Dendritic cell treated with granulocyte-macrophage colony-stimulating factor and Interleukin-4, amounts not matched to agents 40 ng/mL and 50 ng/mL, for 4 days (primary cell): ENCODE results near the gene HBA2.
"Not testable (repeated sequence)": the region's sequence is repeated elsewhere in the genome, so short reads cannot be mapped to it uniquely, and the experiment has no call there.

Experiments used
- H3K27ac Mint-ChIP-seq: one replicate; pipeline ENCODE4 v1.8.0; 2022; ENCODE audit warnings: mild to moderate bottlenecking, mixed read lengths
- H3K27me3 Mint-ChIP-seq: one replicate; pipeline ENCODE4 v1.8.0; 2022; ENCODE audit warnings: mild to moderate bottlenecking, mixed read lengths
- H3K36me3 Mint-ChIP-seq: one replicate; pipeline ENCODE4 v1.8.0; 2022; ENCODE audit warnings: low read depth, mixed read lengths
- H3K4me1 Mint-ChIP-seq: one replicate; pipeline ENCODE4 v1.8.0; 2022; ENCODE audit warnings: low read depth, mixed read lengths
- H3K4me3 Mint-ChIP-seq: one replicate; pipeline ENCODE4 v1.8.0; 2022; ENCODE audit warnings: mild to moderate bottlenecking, moderate library complexity, mixed read lengths
- H3K9me3 Mint-ChIP-seq: one replicate; pipeline ENCODE4 v1.8.0; 2022; ENCODE audit warnings: mixed read lengths
- intact Hi-C: fragments of 100-400 bp; cut with micrococcal nuclease; formaldehyde crosslinking; loops from one replicate; pipeline ENCODE4 v1.15.0; 2022

Gene HBA2

DNA sequence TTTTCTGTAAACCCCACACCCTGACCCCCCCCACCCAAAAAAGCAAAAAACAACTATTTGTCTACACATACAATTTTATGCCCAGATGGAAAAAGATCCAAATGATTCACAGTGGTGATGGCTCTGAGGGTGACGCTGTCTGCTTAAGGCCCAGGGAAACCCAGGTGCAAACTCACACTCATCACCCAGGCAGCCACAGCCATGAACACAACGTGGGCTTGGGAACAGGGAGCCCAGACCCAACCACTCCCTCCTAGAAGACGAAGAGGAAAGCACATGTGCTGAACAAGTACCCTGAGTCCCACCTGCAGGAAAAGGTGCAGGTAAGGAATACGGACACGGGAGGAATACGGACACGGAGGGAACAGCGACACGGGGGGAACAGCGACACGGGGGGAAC lies 13.0 kb downstream of the HBA2 start:
- Mint-ChIP-seq H3K4me3 (no peak overlapping the region), H3K27me3 (peaks cover 11% of the 10 kb centered on the region), H3K36me3 (peaks cover 52% of the 10 kb centered on the region), H3K27ac (no peak overlapping the region), H3K9me3 (no peaks in the 10 kb centered on the region), H3K4me1 (no peaks in the 10 kb centered on the region)
- intact Hi-C loops = no loop called here

DNA sequence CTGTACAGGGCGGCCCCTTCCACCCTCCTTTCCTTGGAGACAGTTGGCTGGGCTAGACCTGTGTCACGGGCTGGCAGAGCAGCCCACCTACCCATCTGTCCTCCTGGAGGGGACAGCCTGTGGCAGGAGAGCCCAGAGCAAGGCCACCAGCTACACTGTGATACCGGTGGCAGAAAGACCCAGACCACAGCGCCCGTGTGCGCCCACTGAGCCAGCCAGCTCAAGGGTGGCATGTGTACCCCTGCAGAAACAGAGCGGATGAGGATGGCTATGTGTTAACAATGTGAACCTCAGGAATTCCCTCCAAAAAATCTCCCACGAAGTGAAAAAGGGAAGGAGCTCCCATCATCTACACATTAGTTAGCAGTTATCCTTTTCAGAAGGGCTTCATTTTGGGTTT lies 14.7 kb downstream of the HBA2 start:
- H3K27me3 Mint-ChIP-seq = no peaks in the 10 kb centered on the region
- H3K36me3 Mint-ChIP-seq = peaks cover 69% of the 10 kb centered on the region
- H3K4me3 Mint-ChIP-seq = no peak overlapping the region
- peaks cover 6% of the 10 kb centered on the region for H3K4me1 Mint-ChIP-seq
- no peaks in the 10 kb centered on the region for H3K9me3 Mint-ChIP-seq
- H3K27ac Mint-ChIP-seq = no peak overlapping the region
- intact Hi-C loops = no loop called here

DNA sequence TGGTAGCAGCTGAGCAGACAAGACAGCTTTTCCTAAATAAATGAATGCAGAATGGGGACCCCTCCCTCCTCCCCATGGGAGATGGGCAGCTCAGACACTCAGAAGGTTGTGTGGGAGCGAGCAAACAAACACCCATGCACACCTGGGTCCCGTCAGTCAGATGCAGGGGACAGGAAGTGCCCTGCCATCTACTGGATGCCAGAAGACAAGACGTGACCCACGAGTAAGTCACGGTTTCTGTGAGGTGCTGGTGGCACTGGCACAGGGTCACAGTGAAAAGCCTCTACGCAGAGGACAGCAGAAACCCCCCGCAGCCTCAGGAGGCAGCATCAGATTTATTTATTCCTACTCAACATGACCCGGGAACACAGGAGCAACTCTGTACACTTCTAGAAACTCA lies 16.0 kb downstream of the HBA2 start:
- intact Hi-C loops = no loop called here
- H3K36me3 Mint-ChIP-seq = peaks cover 82% of the 10 kb centered on the region
- no peak overlapping the region for H3K27ac Mint-ChIP-seq

DNA sequence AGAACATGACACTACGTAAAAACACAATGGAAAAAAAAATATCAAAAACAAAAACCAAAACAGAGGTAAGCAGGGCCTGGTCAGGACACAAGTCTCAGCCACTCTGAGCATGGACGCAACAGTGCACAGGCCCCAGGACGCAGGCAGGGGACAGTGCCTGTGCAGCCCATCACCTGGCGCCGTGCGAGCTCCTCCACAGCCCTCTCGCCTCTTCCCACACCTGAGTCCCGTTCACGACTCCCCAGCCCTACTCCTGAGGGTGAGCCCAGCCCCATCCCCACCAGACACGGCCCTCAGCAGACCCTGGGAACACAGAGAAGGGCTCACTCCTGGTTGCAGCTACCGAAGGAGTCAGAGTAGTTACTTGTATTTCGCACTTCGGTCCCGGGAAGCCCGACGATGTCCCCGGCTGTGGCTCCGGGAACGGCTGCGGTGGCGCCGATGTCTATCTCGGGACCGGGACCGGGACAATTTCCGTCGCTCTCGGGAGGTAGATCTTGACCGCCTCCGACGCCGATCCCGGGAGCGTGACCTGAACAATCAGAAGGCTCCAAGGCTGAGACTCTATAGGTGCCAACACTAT lies 17.0 kb downstream of the HBA2 start:
- H3K27me3 Mint-ChIP-seq = no peaks in the 10 kb centered on the region
- no peak overlapping the region for H3K4me3 Mint-ChIP-seq
- peaks cover 92% of the 10 kb centered on the region for H3K36me3 Mint-ChIP-seq
- intact Hi-C loops = no loop called here
- H3K9me3 Mint-ChIP-seq = no peaks in the 10 kb centered on the region
- no peak overlapping the region for H3K27ac Mint-ChIP-seq
- peaks cover 6% of the 10 kb centered on the region for H3K4me1 Mint-ChIP-seq

More for the DNA sequence above, 16.0 kb downstream of the HBA2 start:
- H3K27me3 Mint-ChIP-seq = no peaks in the 10 kb centered on the region
- H3K4me1 Mint-ChIP-seq = peaks cover 6% of the 10 kb centered on the region
- H3K4me3 Mint-ChIP-seq = no peak overlapping the region
- no peaks in the 10 kb centered on the region for H3K9me3 Mint-ChIP-seq

DNA sequence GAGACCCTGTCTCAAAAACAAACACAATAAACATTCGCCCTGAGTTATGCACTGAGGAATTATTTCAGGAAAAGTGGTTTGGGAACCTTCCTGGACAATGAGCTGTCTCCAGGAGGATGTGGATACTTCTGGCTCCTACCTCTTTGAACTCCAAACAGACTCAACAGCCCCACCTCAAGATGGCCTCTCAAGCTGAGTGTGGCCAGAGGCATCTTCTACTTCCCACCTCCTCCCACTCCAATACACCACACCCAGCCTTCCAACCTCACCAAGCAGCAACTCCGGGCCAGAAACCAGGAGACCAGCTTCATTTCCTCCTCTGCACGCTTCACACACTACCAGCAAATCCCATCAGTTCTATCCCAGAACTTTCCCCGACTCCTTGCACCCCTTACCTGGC lies 19.2 kb downstream of the HBA2 start:
- intact Hi-C loops = no loop called here
- Mint-ChIP-seq H3K4me1 (peaks cover 6% of the 10 kb centered on the region), H3K9me3 (no peaks in the 10 kb centered on the region), H3K27me3 (no peaks in the 10 kb centered on the region), H3K4me3 (no peak overlapping the region), H3K36me3 (peaks cover 99% of the 10 kb centered on the region), H3K27ac (no peak overlapping the region)

DNA sequence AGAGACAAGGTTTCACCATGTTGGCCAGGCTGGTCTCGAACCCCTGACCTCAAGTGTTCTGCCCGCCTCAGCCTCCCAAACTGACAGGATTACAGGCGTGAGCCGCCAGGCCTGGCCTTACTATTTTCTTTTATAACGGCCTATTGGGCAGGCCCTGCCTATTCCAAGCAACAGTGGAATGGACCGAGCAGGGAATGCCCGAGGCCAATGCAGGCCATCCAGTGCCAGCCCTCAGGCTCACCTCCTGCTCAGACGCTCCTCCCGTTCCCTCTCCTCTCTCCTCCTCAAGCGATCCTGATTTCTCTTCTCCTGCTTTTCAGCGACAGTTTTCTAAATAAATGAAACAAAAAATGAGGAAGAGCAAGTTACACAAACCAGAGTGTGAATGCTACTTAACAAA lies 20.0 kb downstream of the HBA2 start:
- Mint-ChIP-seq H3K36me3 (peaks cover 100% of the 10 kb centered on the region), H3K27ac (no peak overlapping the region), H3K9me3 (no peaks in the 10 kb centered on the region), H3K4me3 (no peak overlapping the region), H3K4me1 (peaks cover 6% of the 10 kb centered on the region), H3K27me3 (no peaks in the 10 kb centered on the region)
- intact Hi-C loops = no loop called here

DNA sequence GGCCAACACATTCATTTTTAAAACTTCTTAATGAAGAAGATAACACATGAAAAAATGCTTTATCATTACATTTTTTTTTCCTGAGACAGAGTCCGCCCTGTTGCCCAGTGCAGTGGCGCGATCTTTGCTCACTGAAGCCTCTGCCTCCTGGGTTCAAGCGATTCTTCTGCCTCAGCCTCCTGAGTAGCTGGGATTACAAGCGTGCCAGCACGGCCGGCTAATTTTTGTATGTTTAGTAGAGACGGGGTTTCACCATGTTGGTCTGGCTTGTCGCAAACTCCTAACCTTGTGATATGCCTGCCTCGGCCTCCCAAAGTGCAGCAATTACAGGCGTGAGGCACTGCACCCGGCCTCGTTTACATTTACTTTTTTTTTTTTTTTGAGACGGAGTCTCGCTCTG lies 20.8 kb downstream of the HBA2 start:
- Mint-ChIP-seq H3K27me3 (no peaks in the 10 kb centered on the region), H3K27ac (no peak overlapping the region), H3K4me3 (no peak overlapping the region), H3K4me1 (peaks cover 6% of the 10 kb centered on the region), H3K9me3 (no peaks in the 10 kb centered on the region), H3K36me3 (peaks cover 100% of the 10 kb centered on the region)
- intact Hi-C loops = no loop called here

DNA sequence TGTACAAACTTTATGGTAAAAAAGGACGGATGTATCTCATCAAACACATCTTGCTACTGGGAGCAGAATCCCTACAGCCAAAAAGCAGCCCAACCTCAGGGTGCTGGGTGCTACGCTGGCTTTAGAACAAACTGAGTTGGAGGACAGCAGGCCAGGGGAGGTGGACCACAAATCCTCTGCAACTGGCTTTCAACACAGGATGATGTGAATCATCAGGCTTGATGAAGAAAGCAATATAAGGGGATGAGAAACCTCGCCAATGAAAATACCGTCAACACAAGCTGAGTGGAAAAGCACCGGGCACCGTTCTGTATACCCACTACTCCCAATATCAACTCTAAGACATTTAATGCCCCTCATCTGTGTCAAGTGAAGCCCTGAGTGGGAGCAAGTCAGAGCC lies 21.8 kb downstream of the HBA2 start:
- intact Hi-C loops = no loop called here
- Mint-ChIP-seq H3K9me3 (no peaks in the 10 kb centered on the region), H3K27me3 (no peaks in the 10 kb centered on the region), H3K36me3 (peaks cover 100% of the 10 kb centered on the region), H3K4me1 (peaks cover 6% of the 10 kb centered on the region), H3K27ac (no peak overlapping the region), H3K4me3 (no peak overlapping the region)

DNA sequence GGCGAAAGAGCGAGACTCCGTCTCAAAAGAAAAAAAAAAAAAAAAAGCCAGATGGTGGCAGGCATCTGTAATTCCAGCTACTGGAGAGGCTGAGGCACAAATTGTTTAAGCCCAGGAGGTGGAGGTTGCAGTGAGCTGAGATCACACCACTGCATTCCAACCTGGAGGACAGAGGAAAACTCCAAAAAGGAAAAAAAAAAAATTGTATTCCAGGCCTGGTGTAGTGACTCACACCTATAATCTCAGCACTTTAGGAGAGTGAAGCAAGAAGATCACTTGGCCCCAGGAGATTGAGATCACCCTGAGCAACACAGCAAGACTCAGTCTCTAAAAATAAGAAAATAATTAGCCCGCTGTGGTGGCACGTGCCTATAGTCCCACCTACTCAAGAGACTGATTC lies 27.7 kb downstream of the HBA2 start:
- H3K36me3 Mint-ChIP-seq = peaks cover 96% of the 10 kb centered on the region
- no peak overlapping the region for H3K27ac Mint-ChIP-seq
- no peak overlapping the region for H3K4me3 Mint-ChIP-seq
- intact Hi-C loops = no loop called here
- no peaks in the 10 kb centered on the region for H3K27me3 Mint-ChIP-seq
- H3K4me1 Mint-ChIP-seq = no peaks in the 10 kb centered on the region
- no peaks in the 10 kb centered on the region for H3K9me3 Mint-ChIP-seq

DNA sequence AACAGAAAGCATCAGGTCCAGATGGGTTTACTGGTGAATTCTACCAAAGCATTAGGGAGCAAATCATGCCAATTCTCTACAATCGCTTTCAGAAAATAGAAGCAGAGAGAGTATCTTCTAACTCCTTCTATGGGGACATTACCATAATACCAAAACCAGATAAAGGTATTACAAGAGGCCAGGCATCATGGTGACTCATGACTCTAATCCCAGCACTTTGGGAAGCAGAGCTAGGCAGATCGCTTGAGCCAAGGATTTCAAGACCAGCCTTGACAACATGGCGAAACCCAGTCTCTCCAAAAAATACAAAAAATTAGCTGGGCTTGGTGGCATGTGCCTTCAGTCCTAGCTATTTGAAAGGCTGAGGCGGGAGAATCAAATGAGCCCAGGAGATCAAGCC lies 30.6 kb downstream of the HBA2 start:
- no peak overlapping the region for H3K27ac Mint-ChIP-seq
- H3K9me3 Mint-ChIP-seq = no peaks in the 10 kb centered on the region
- no peak overlapping the region for H3K4me3 Mint-ChIP-seq
- H3K36me3 Mint-ChIP-seq = peaks cover 95% of the 10 kb centered on the region
- H3K27me3 Mint-ChIP-seq = no peaks in the 10 kb centered on the region
- no peaks in the 10 kb centered on the region for H3K4me1 Mint-ChIP-seq
- intact Hi-C loops = no loop called here

DNA sequence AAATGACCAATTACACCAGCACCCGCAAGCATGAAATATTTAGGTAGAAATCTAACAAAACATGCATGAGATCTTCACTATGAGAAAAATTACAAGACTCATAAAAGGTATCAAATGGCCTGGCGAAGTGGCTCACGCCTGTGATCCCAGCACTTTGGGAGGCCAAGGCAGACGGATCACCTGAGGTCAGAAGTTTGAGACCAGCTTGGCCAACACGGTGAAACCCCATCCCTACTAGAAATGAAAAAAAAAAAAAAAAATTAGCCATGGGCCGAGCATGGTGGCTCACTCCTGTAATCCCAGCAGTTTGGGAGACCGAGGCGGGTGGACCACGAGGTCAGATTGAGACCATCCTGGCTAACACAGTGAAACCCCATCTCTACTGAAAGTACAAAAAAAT lies 31.4 kb downstream of the HBA2 start:
- H3K9me3 Mint-ChIP-seq, H3K4me3 Mint-ChIP-seq, H3K27me3 Mint-ChIP-seq, H3K27ac Mint-ChIP-seq, H3K4me1 Mint-ChIP-seq, intact Hi-C loops: not testable (repeated sequence)
- peaks cover 95% of the 10 kb centered on the region for H3K36me3 Mint-ChIP-seq

DNA sequence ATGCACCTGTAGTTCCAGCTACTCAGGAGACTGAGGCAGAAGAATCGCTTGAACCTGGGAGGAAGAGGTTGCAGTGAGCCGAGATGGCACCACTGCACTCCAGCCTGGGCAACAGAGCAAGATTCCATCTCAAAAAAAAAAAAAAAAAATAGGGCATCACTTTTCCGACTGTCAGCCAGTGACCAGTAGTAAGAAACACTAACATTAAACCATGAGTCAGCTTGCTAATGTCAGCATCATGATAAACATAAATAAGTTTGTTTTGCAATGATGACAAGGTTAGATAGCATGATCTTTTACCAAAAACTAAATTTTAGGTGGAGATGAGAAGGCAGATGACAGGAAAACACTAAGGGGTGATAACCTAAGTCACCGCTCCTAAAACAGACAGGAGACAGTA lies 36.7 kb downstream of the HBA2 start:
- H3K27me3 Mint-ChIP-seq, H3K9me3 Mint-ChIP-seq, H3K27ac Mint-ChIP-seq, H3K4me3 Mint-ChIP-seq, H3K4me1 Mint-ChIP-seq, intact Hi-C loops: not testable (repeated sequence)
- H3K36me3 Mint-ChIP-seq = peaks cover 96% of the 10 kb centered on the region

DNA sequence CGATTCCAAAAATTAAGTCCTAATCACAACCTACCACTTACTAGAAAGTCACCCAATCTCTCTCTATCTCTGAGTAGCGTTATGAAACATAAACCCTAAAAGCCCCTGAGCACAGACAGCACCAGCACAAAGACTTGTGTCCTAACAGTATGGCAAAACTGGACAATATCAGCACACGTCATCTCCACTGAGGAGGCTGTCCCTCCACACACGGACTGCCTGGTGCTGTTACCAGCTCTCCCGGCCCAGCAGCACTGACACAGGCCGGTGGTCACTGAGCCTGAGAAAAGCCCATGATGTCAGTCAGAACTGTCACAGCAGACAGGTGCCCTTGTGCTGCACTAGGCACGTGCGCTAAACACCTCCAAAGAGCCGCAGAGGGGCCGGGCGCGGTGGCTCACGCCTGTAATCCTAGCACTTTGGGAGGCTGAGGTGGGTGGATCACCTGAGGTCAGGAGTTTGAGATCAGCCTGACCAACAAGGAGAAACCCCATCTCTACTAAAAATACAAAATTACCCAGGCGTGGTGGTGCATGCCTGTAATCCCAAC lies 39.0 kb downstream of the HBA2 start:
- H3K4me3 Mint-ChIP-seq, H3K4me1 Mint-ChIP-seq, H3K9me3 Mint-ChIP-seq, H3K27me3 Mint-ChIP-seq, intact Hi-C loops, H3K27ac Mint-ChIP-seq: not testable (repeated sequence)
- peaks cover 98% of the 10 kb centered on the region for H3K36me3 Mint-ChIP-seq

DNA sequence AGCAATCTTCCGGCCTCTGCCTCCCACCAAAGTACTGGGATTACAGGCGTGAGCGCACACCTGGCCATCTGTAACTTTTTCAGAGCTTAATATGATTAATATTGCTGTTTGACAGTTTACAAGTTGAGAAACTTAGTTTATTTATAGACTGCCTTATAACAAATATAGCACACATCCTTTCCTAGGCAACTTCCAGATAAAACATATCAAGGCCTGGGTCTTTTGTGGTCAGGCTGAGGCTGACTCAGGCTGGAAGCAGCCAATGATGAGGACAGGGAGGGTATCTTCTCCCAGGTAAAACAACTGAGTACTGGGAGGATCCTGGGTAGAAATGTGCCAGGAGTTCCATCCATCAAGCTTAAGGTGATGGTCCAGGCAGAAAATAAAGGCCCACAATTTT lies 40.3 kb downstream of the HBA2 start:
- no peaks in the 10 kb centered on the region for H3K9me3 Mint-ChIP-seq
- H3K27me3 Mint-ChIP-seq = no peaks in the 10 kb centered on the region
- peaks cover 100% of the 10 kb centered on the region for H3K36me3 Mint-ChIP-seq
- no peak overlapping the region for H3K27ac Mint-ChIP-seq
- intact Hi-C loops = no loop called here
- H3K4me3 Mint-ChIP-seq = no peak overlapping the region
- H3K4me1 Mint-ChIP-seq = no peaks in the 10 kb centered on the region

DNA sequence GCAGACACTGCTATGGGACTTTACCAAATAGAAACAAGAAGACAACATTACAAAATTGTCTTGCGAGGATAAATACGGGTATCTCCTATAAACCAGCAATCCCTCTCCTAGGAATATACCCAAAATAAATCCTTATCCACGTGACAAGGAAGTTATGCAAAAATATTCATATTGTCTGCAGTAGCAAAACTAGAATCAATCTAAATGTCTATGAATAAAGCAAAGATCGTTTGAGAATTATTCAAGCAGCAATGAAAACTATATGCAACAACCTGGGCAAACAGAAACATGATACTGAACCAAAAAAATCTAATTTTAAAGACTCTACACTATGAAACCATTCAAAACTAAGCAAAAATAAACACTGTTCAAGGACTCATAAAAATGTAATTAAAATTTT lies 47.3 kb downstream of the HBA2 start:
- H3K36me3 Mint-ChIP-seq = peaks cover 100% of the 10 kb centered on the region
- no peaks in the 10 kb centered on the region for H3K4me1 Mint-ChIP-seq
- H3K9me3 Mint-ChIP-seq = no peaks in the 10 kb centered on the region
- intact Hi-C loops = no loop called here
- no peak overlapping the region for H3K27ac Mint-ChIP-seq
- no peaks in the 10 kb centered on the region for H3K27me3 Mint-ChIP-seq
- H3K4me3 Mint-ChIP-seq = no peak overlapping the region
